GM12878 (cell line): ENCODE results near the gene CT55. TPM values are rescaled to one million over a fixed set of nuclear protein-coding genes. Genes with fewer than 3 reads are reported as not detected.

Source experiments
- ATAC-seq: fragments of 200-7000 bp; cut with Tn5 transposase; 3 replicates; pipeline ENCODE4 v1.9.1; 2020; ENCODE audit warnings: mild to moderate bottlenecking, moderate library complexity
- Bru-seq: library from RNA; stranded (reverse); fragments of 400-500 nt; gene quantifications from one replicate; lab custom pipeline; 2021; lab: Mats Ljungman, UMichigan
- BruChase-seq, 2 experiments: library from RNA; stranded (reverse); fragments of 400-500 nt; gene quantifications; one replicate each; lab custom pipeline; 2021; lab: Mats Ljungman, UMichigan
- BruUV-seq: library from RNA; stranded (reverse); fragments of 400-500 nt; replicated peaks from 2 replicates; lab custom pipeline; 2021; lab: Mats Ljungman, UMichigan
- CTCF ChIA-PET: fragments of 300-600 bp; sonication (Branson Sonifier 250); formaldehyde crosslinking; extraction: SDS; loops from one replicate; lab custom pipeline; 2021; ENCODE audit warnings: inconsistent platforms; lab: Yijun Ruan, JAX
- POLR2A ChIA-PET: fragments of 350-600 bp; formaldehyde crosslinking; extraction: SDS; loops from one replicate; lab custom pipeline; 2021; ENCODE audit warnings: inconsistent platforms; lab: Charles Lee
- RAD21 ChIA-PET: fragments of 300-600 bp; sonication (Branson Sonifier 250); formaldehyde crosslinking; loops from one replicate; lab custom pipeline; 2023; ENCODE audit warnings: antibody characterized with exemption; ENCODE audit not compliant: unreplicated experiment; lab: Charles Lee
- SMC1A ChIA-PET: fragments of 300-600 bp; sonication (Branson Sonifier 250); formaldehyde crosslinking; loops from one replicate; lab custom pipeline; 2023; ENCODE audit not compliant: unreplicated experiment, uncharacterized antibody; lab: Charles Lee
- DNase-seq: peaks from one replicate; pipeline ENCODE4 v3.0.0-alpha.2; 2011; ENCODE audit warnings: low read depth, low spot score
- FAIRE-seq: peaks from 3 replicates; lab custom pipeline; 2011; peaks lifted over from hg19 to GRCh38; lab: Jason Lieb, UNC
- H2AFZ ChIP-seq: 2 replicates; pipeline ENCODE4 v1.6.0; 2011; ENCODE audit warnings: low read depth, low read length, control low read depth; ENCODE audit not compliant: control insufficient read depth
- H3K27ac ChIP-seq: 2 replicates; pipeline ENCODE4 v1.5.1; 2011; ENCODE audit warnings: control low read depth; ENCODE audit not compliant: control insufficient read depth, insufficient read depth
- H3K27me3 ChIP-seq, 2 experiments: replicated peaks in 1 of 2; 2 replicates each; pipeline versions ENCODE4 v1.6.0 to v1.6.1; 2011; ENCODE audit warnings: low read length in 1 of 2; ENCODE audit not compliant: control insufficient read depth in 2 of 2, insufficient read depth in 2 of 2
- H3K36me3 ChIP-seq, 2 experiments: 2 replicates each; pipeline ENCODE4 v1.5.1; 2011; ENCODE audit warnings: low read length in 1 of 2; ENCODE audit not compliant: control insufficient read depth in 2 of 2, insufficient read depth in 2 of 2
- H3K4me1 ChIP-seq: 2 replicates; pipeline ENCODE4 v1.6.1; 2011; ENCODE audit warnings: mild to moderate bottlenecking, low read length, moderate library complexity, mixed read lengths; ENCODE audit not compliant: control insufficient read depth, insufficient read depth
- H3K4me2 ChIP-seq: 2 replicates; pipeline ENCODE4 v1.6.0; 2011; ENCODE audit warnings: control low read depth; ENCODE audit not compliant: control insufficient read depth, insufficient read depth
- H3K4me3 ChIP-seq: fragments of 200-600 bp; sonication (generic); 2 replicates; pipeline ENCODE4 v1.5.1; 2016
- H3K79me2 ChIP-seq: 2 replicates; pipeline ENCODE4 v1.6.0; 2011; ENCODE audit warnings: low read length; ENCODE audit not compliant: control insufficient read depth, insufficient read depth
- H3K9ac ChIP-seq: 2 replicates; pipeline ENCODE4 v1.8.0; 2011; ENCODE audit warnings: low read length, control low read depth, mixed read lengths; ENCODE audit not compliant: control insufficient read depth, insufficient read depth
- H3K9me3 ChIP-seq: replicated peaks from 3 replicates; pipeline ENCODE4 v1.5.1; 2011; ENCODE audit warnings: mild to moderate bottlenecking, low read length; ENCODE audit not compliant: control insufficient read depth, insufficient read depth
- H4K20me1 ChIP-seq: 2 replicates; pipeline ENCODE4 v1.6.0; 2011; ENCODE audit not compliant: control insufficient read depth, insufficient read depth
- CHD1 ChIP-seq: IDR thresholded peaks from 2 replicates; pipeline ENCODE4 v1.6.1; 2012; ENCODE audit warnings: low read depth, low read length, improper control_type of control experiment
- CHD2 ChIP-seq: IDR thresholded peaks from 2 replicates; pipeline ENCODE4 v1.6.1; 2011; ENCODE audit warnings: low read depth, low read length, improper control_type of control experiment, borderline replicate concordance
- EP300 ChIP-seq, 2 experiments: fragments of 150-350 bp in 1 of 2; IDR thresholded peaks; 2 replicates each; pipeline ENCODE4 v1.6.1; 2011 to 2012; ENCODE audit warnings: low read depth in 2 of 2, low read length in 2 of 2, borderline replicate concordance in 1 of 2, improper control_type of control experiment in 1 of 2, inconsistent platforms in 1 of 2; ENCODE audit not compliant: control insufficient read depth in 1 of 2
- IRF4 ChIP-seq: IDR thresholded peaks from 2 replicates; pipeline ENCODE4 v1.6.1; 2011; ENCODE audit warnings: low read depth, low read length
- PAX5 ChIP-seq: IDR thresholded peaks from 2 replicates; pipeline ENCODE4 v1.6.1; 2011; ENCODE audit warnings: low read depth, low read length, borderline replicate concordance
- POLR2AphosphoS2 ChIP-seq: IDR thresholded peaks from 2 replicates; pipeline ENCODE4 v1.6.1; 2011; ENCODE audit warnings: low read depth, mild to moderate bottlenecking, low read length, improper control_type of control experiment, moderate library complexity
- RCOR1 ChIP-seq: conservative IDR thresholded peaks from 2 replicates; pipeline ENCODE4 v1.6.1; 2012; ENCODE audit warnings: low read depth, low read length, improper control_type of control experiment
- WGBS: methylation state at CpG from one replicate; pipeline ENCODE4 v1.1.6; 2016; ENCODE audit warnings: low lambda C conversion rate; ENCODE audit not compliant: insufficient replicate concordance, insufficient coverage; ENCODE audit errors: missing lambda C conversion rate; 5-methylcytosine and 5-hydroxymethylcytosine counted together
- in situ Hi-C: fragments of 300-500 bp; cut with MboI; formaldehyde crosslinking; loops from 9 replicates; pipeline ENCODE4 v1.14.3; 2018; ENCODE audit warnings: mixed read lengths
- intact Hi-C: fragments of 100-400 bp; cut with micrococcal nuclease; formaldehyde crosslinking; loops from one replicate; pipeline ENCODE4 v1.14.2; 2022; ENCODE audit not compliant: unreplicated experiment
- long read RNA-seq, 2 experiments: library from polyadenylated mRNA; unstranded; transcript quantifications; one replicate each; pipeline ENCODE4 v2.0.0, GENCODE V29; 2019 to 2020
- polyA minus RNA-seq, 3 experiments: library from RNA; depleted of rRNA, polyadenylated mRNA; stranded (reverse); fragments of >200 nt; gene quantifications; 2 replicates each; pipeline ENCODE4 v1.2.3, GENCODE V29; 2011
- polyA plus RNA-seq, 11 experiments: library from polyadenylated mRNA; depleted of rRNA in 4 of 11; unstranded in 6 of 11; stranded (reverse) in 5 of 11; fragments of >200 nt; fragmentation: Nextera tagmentation in 4 of 11; fragmentation: Illumina TruSeq in 1 of 11; extraction: Ambion mirVana in 4 of 11; extraction: Trizol in 1 of 11; gene quantifications; 1 replicate in 1 of 11; 2 replicates in 10 of 11; pipeline versions ENCODE4 v1.2.1 to v1.2.3, GENCODE V29; 2011 to 2016; ENCODE audit warnings: inconsistent platforms in 2 of 11, missing spikeins in 2 of 11, low read depth in 1 of 11
- total RNA-seq, 4 experiments: library from RNA; depleted of rRNA in 3 of 4; stranded (reverse); fragments of >200 nt in 3 of 4; fragmentation: Illumina TruSeq in 1 of 4; extraction: Trizol in 1 of 4; gene quantifications; 2 replicates each; pipeline versions ENCODE4 v1.2.1 to v1.2.3, GENCODE V29; 2013 to 2021
- TF ChIP-seq, protein P1 (sequence below): IDR thresholded peaks from 2 replicates; pipeline ENCODE4 v1.6.1; 2011; ENCODE audit warnings: mild to moderate bottlenecking, low read depth, low read length, moderate library complexity; ENCODE audit not compliant: insufficient replicate concordance
- TF ChIP-seq, protein P2 (sequence below): fragments of 450-650 bp; conservative IDR thresholded peaks from 2 replicates; pipeline ENCODE4 v1.6.1; 2017; ENCODE audit warnings: mild to moderate bottlenecking, moderate library complexity

CT55 gene, protein sequence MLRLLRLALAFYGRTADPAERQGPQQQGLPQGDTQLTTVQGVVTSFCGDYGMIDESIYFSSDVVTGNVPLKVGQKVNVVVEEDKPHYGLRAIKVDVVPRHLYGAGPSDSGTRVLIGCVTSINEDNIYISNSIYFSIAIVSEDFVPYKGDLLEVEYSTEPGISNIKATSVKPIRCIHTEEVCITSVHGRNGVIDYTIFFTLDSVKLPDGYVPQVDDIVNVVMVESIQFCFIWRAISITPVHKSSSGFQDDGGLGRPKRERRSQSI
- total RNA-seq (2013; cell fraction: nucleolus; rRNA removed): not detected in 2 replicates
- not detected in 2 replicates for total RNA-seq (2014; rRNA removed)
- total RNA-seq (2014; rRNA removed; fragmentation: Illumina TruSeq; extraction: Trizol): not detected in 2 replicates
- not detected in 2 replicates for total RNA-seq (2021)
- polyA plus RNA-seq (2011; ENCODE audit: low read depth): not detected
- not detected in 2 replicates for polyA plus RNA-seq (2011; rRNA removed)
- polyA plus RNA-seq (2011; cell fraction: cytosol; rRNA removed): not detected in 2 replicates
- polyA plus RNA-seq (2011; cell fraction: nucleus; rRNA removed): not detected in 2 replicates
- not detected in 2 replicates for polyA plus RNA-seq (2012)
- polyA plus RNA-seq (2014; fragmentation: Illumina TruSeq; extraction: Trizol): not detected in 2 replicates
- polyA plus RNA-seq (2014; fragmentation: Nextera tagmentation; extraction: Ambion mirVana): not detected
- not detected in 2 replicates for polyA plus RNA-seq (2014; rRNA removed)
- not detected for polyA plus RNA-seq (2016; fragmentation: Nextera tagmentation; extraction: Ambion mirVana)
- polyA minus RNA-seq (2011; rRNA and poly(A)+ RNA removed): 0.22 TPM in 1 of 2 replicates, not detected in the other
- polyA minus RNA-seq (2011; cell fraction: cytosol; rRNA and poly(A)+ RNA removed): not detected in 2 replicates
- polyA minus RNA-seq (2011; cell fraction: nucleus; rRNA and poly(A)+ RNA removed): not detected in 2 replicates
- not detected for Bru-seq, nascent RNA
- not detected for BruChase-seq, experiment 1, labeled RNA remaining after a 6-hour chase
- not detected for BruChase-seq, experiment 2, labeled RNA remaining after a 2-hour chase
- long read RNA-seq, experiment 1: 0 reads
- long read RNA-seq, experiment 2: 0 reads

DNA sequence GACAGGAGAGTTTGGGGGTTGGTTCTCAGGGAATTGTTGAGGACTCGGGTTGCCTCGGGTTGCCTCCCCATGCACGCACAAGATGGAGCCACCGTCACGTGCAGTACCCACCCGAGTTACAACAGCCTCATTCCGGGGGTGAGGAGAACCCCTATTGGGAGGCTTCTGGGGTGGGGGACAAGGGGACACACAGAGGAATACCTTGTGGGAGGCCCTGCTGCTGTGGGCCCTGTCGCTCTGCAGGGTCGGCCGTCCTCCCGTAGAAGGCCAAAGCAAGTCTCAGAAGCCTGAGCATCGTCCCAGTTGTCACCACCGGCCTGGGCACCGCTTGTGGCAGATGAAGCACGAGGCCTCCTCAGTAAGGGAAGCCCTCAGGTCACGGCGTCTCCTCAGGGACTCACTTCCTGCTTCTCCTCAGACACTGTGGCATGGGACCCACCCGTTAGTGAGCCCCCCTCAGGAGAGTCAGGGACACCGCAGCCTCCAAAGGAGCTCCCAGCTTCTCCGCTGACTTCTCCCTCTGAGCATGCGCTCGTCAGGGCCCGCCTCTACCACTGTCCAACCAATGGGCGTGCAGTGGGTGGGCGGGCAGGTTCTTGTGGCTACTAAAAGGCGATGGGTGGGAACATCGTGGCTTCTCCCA lies at the start of gene CT55:
TSS of gene CT55 (minus strand) at position 522 of the 643 bp plus-strand sequence. CDS start at position 295, 227 bp downstream.
- H3K4me2 ChIP-seq: no peak within 1 kb of the TSS
- ChIA-PET SMC1A (no interaction called here), RAD21 (no interaction called here), CTCF (no interaction called here), POLR2A (no interaction called here)
- H3K9ac ChIP-seq: no peak within 1 kb of the TSS
- H3K79me2 ChIP-seq: no peaks in the 10 kb centered on the region
- H4K20me1 ChIP-seq: no peaks in the 10 kb centered on the region
- TF ChIP-seq RCOR1 (no peak), EP300 (IDR thresholded peaks at IDR 0.05; ENCODE audit: borderline replicate concordance in 1 of 2, control insufficient read depth in 1 of 2, low read depth in 2 of 2, low read length in 2 of 2) (no peak), PAX5 (no peak), POLR2AphosphoS2 (no peak), IRF4 (no peak), CHD1 (no peak), CHD2 (no peak)
- TF ChIP-seq, protein P1, sequence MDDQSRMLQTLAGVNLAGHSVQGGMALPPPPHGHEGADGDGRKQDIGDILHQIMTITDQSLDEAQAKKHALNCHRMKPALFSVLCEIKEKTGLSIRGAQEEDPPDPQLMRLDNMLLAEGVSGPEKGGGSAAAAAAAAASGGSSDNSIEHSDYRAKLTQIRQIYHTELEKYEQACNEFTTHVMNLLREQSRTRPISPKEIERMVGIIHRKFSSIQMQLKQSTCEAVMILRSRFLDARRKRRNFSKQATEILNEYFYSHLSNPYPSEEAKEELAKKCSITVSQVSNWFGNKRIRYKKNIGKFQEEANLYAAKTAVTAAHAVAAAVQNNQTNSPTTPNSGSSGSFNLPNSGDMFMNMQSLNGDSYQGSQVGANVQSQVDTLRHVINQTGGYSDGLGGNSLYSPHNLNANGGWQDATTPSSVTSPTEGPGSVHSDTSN: no peak
- TF ChIP-seq, protein P2, sequence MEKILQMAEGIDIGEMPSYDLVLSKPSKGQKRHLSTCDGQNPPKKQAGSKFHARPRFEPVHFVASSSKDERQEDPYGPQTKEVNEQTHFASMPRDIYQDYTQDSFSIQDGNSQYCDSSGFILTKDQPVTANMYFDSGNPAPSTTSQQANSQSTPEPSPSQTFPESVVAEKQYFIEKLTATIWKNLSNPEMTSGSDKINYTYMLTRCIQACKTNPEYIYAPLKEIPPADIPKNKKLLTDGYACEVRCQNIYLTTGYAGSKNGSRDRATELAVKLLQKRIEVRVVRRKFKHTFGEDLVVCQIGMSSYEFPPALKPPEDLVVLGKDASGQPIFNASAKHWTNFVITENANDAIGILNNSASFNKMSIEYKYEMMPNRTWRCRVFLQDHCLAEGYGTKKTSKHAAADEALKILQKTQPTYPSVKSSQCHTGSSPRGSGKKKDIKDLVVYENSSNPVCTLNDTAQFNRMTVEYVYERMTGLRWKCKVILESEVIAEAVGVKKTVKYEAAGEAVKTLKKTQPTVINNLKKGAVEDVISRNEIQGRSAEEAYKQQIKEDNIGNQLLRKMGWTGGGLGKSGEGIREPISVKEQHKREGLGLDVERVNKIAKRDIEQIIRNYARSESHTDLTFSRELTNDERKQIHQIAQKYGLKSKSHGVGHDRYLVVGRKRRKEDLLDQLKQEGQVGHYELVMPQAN: no peak
- H3K9me3 ChIP-seq: no peaks in the 10 kb centered on the region
- H3K4me3 ChIP-seq: no peak within 1 kb of the TSS
- no peak within 1 kb of the TSS for H2AFZ ChIP-seq
- H3K27me3 ChIP-seq: no peaks in the 10 kb centered on the region
- H3K36me3 ChIP-seq: no peaks in the 10 kb centered on the region
- WGBS: 44% methylated on average over 27 of the region's 27 CpGs
- DNase-seq (no peak), ATAC-seq (no peak), FAIRE-seq (no peak)
- H3K4me1 ChIP-seq: no peaks in the 10 kb centered on the region
- in situ Hi-C loops: no loop called here
- no peak within 1 kb of the TSS for H3K27ac ChIP-seq
- intact Hi-C loops: no loop called here
- no TSS peak for BruUV-seq
